NT2/D1 (cell line): ENCODE measurements around the gene CASK.

Experiments
- DNase-seq: peaks from one replicate; pipeline ENCODE4 v3.0.0-alpha.2; 2011; ENCODE audit warnings: low read depth, low spot score
- H3K27me3 ChIP-seq: 2 replicates; pipeline ENCODE4 v1.6.0; 2011; ENCODE audit warnings: mild to moderate bottlenecking; ENCODE audit not compliant: insufficient read length, insufficient read depth
- H3K36me3 ChIP-seq: 2 replicates; pipeline ENCODE4 v1.6.1; 2011; ENCODE audit warnings: mild to moderate bottlenecking, low read length, mixed read lengths; ENCODE audit not compliant: insufficient read depth, insufficient read length
- H3K4me1 ChIP-seq: 2 replicates; pipeline ENCODE4 v1.5.1; 2011; ENCODE audit not compliant: insufficient read depth, insufficient read length
- H3K4me3 ChIP-seq: 2 replicates; pipeline ENCODE4 v1.5.1; 2011; ENCODE audit warnings: low read depth; ENCODE audit not compliant: insufficient read length
- H3K9ac ChIP-seq: 2 replicates; pipeline ENCODE4 v1.6.0; 2011; ENCODE audit warnings: low read depth; ENCODE audit not compliant: insufficient read length
- H3K9me3 ChIP-seq: 2 replicates; pipeline ENCODE4 v1.5.1; 2011; ENCODE audit warnings: mild to moderate bottlenecking, low read length; ENCODE audit not compliant: insufficient read depth
- SUZ12 ChIP-seq: IDR thresholded peaks from 2 replicates; pipeline ENCODE4 v1.6.1; 2011; ENCODE audit not compliant: insufficient read length, insufficient read depth; ENCODE audit errors: extremely low read depth
- YY1 ChIP-seq: IDR thresholded peaks from 2 replicates; pipeline ENCODE4 v1.6.1; 2011; ENCODE audit not compliant: insufficient read length, insufficient read depth
- ZNF274 ChIP-seq: IDR thresholded peaks from 2 replicates; pipeline ENCODE4 v1.6.1; 2011; ENCODE audit warnings: mild to moderate bottlenecking, low read depth, low read length

The CASK gene

DNA sequence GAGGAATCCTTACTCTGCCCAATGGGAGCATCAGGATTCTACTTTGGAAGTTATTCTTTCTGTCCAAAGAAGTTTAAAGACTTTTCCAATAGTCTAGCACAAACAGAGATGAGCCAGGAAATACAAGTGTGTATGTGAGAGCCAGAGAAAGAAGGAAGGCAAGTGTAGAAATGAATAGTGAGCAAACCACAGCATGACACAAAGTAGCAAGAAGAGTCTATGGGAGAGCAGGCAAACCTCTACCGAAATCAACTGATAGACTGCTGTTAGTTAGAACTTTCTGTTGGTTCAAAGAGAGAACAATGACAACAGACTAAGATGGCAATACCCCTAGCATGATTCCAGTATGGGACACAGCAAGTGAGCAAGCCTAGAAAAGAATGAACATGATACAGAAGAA is 250.7 kb downstream of the CASK start:
- no peaks in the 10 kb centered on the region for H3K36me3 ChIP-seq

DNA sequence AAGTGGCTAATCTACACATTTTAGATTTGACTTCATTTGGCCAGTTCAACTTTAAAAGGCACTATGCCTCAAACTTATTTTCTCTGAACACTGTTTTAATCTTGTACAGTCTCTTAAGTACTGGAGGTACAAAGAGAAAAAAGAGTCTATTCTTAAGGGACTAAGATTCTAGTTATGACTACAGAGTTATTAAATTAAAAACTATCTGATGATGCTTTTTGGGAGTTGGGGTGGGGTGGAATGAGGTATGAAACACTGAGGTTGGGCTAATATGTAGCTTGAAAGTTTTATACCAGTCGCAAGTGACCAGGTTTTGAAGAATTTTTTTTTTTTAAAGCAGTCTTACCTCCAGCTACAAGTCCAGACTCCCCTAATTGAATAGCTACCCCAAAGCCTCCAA is 252.3 kb downstream of the CASK start:
- Histone ChIP-seq H3K36me3 (no peaks in the 10 kb centered on the region), H3K9ac (no peak overlapping the region), H3K9me3 (no peaks in the 10 kb centered on the region), H3K4me1 (no peaks in the 10 kb centered on the region), H3K27me3 (no peaks in the 10 kb centered on the region), H3K4me3 (no peak overlapping the region)
- no peak for DNase-seq
- TF ChIP-seq SUZ12 = no peak
- TF ChIP-seq ZNF274 = no peak
- no peak for TF ChIP-seq YY1

More for the DNA sequence above, 250.7 kb downstream of the CASK start:
- no peak overlapping the region for H3K4me3 ChIP-seq
- TF ChIP-seq YY1 (no peak), ZNF274 (no peak), SUZ12 (no peak)
- H3K9me3 ChIP-seq = no peaks in the 10 kb centered on the region
- H3K27me3 ChIP-seq = no peaks in the 10 kb centered on the region
- DNase-seq = no peak
- no peaks in the 10 kb centered on the region for H3K4me1 ChIP-seq
- no peak overlapping the region for H3K9ac ChIP-seq

DNA sequence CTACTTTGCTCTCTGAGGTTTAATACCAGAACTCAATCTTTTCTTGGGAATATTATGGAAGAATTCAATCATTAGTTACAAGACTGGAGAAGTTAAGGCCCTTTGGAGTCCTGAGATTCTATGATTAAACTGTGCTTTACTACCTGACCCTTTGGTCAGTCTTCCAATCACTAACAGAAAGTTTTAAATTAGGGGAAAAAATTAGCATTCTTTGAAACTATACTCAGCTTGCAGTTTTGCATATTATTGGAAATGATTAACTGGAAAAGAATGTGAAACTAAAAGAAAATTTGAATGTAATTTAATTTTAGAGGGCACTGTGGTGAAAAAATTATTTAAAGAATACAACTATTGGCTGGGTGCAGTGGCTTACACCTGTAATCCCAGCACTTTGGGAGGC is 253.2 kb downstream of the CASK start:
- peaks cover under 1% of the 10 kb centered on the region for H3K36me3 ChIP-seq
- TF ChIP-seq ZNF274 = no peak
- TF ChIP-seq YY1 = no peak
- TF ChIP-seq SUZ12 = no peak
- H3K9me3 ChIP-seq = no peaks in the 10 kb centered on the region
- DNase-seq = no peak
- H3K9ac ChIP-seq = no peak overlapping the region
- H3K4me1 ChIP-seq = no peaks in the 10 kb centered on the region
- no peaks in the 10 kb centered on the region for H3K27me3 ChIP-seq
- no peak overlapping the region for H3K4me3 ChIP-seq

DNA sequence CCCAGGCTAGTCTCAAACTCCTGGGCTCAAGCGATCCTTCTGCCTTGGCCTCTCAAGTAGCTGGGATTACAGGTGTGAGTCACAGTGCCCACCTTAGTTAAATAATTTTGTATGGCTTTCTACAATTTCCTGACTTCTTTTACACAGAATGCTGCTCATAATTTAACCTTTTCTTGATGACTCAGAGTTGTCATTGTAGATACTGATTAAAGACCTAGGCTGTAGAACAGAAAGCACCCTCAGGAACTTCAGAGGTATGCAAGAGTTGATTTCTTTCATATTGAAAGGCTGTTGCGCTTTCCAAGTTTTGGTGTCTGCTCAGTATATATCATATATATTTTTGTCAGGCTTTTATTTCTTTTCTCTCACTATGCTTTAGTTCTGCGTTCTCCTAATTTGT is 255.7 kb downstream of the CASK start:
- H3K27me3 ChIP-seq = no peaks in the 10 kb centered on the region
- no peak overlapping the region for H3K9ac ChIP-seq

DNA sequence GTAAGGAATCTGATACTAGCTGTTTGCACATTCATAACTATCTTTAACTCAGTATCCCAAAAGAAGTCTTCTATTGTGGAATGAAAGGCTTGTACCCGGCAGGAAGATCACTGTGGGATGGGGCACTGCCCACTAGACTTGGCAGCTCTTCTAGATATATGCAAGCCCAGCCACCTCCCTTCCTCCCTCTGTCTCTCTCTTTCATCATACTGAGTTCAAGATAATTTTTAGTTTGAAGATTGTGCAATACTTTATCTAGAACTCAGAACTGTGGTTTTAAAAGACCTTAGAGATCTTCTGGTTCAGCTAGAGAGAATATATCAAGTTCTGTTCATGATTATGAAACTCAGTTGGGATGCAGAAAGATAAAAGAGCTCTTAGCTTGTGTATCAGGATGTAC is 257.1 kb downstream of the CASK start:
- Histone ChIP-seq H3K36me3 (peaks cover 12% of the 10 kb centered on the region), H3K4me1 (no peaks in the 10 kb centered on the region), H3K27me3 (no peaks in the 10 kb centered on the region), H3K9me3 (no peaks in the 10 kb centered on the region), H3K9ac (no peak overlapping the region), H3K4me3 (no peak overlapping the region)
- DNase-seq = no peak
- no peak for TF ChIP-seq SUZ12

More for the DNA sequence above, 255.7 kb downstream of the CASK start:
- no peak overlapping the region for H3K4me3 ChIP-seq
- DNase-seq = no peak
- TF ChIP-seq SUZ12 (no peak), YY1 (no peak)
- no peaks in the 10 kb centered on the region for H3K4me1 ChIP-seq
- H3K36me3 ChIP-seq = peaks cover 9% of the 10 kb centered on the region
- no peaks in the 10 kb centered on the region for H3K9me3 ChIP-seq

DNA sequence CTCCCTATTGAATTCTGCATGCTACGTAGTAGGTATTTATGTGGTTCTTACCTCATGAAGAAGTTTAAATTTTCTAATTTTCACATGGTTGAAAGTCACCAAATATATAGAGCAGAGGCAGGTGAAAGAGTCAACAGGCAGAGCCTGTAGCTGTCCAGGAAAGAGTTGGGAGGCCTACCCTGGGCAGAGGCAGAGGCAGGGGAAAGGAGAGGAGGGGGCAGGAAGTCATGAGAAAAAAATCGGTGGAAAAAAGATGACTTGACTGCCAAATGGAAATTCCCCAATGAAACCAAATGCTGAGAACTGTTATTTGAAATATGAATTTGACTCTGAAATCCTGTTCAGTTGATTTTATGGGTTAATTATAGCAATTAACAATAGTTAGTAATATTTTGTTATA is 257.7 kb downstream of the CASK start:
- no peaks in the 10 kb centered on the region for H3K4me1 ChIP-seq

DNA sequence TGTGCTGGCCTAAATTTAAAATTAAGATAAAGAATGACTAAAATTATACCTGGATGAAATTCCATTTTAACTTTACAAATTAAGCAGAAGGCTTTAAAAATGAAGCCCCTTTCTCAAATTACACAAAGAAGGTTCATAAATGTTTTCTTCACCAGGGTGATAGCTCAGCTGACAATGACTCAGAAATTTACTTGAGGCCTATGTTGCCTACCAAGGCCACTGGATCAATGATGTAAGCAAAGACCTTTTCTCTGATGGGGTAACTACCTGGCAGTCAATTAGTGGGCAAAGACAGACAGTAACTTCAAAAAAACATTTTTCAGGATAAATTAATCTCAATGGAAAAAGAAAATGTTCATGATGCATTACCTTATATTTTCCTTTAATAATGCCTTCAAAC is 258.4 kb downstream of the CASK start:
- no peak overlapping the region for H3K9ac ChIP-seq
- H3K4me3 ChIP-seq = no peak overlapping the region
- H3K27me3 ChIP-seq = no peaks in the 10 kb centered on the region
- DNase-seq = no peak
- peaks cover 18% of the 10 kb centered on the region for H3K36me3 ChIP-seq
- TF ChIP-seq SUZ12 (no peak), ZNF274 (no peak), YY1 (no peak)
- H3K4me1 ChIP-seq = no peaks in the 10 kb centered on the region
- H3K9me3 ChIP-seq = no peaks in the 10 kb centered on the region

More for the DNA sequence above, 257.7 kb downstream of the CASK start:
- no peak for DNase-seq
- Histone ChIP-seq H3K27me3 (no peaks in the 10 kb centered on the region), H3K36me3 (peaks cover 13% of the 10 kb centered on the region), H3K9me3 (no peaks in the 10 kb centered on the region), H3K4me3 (no peak overlapping the region), H3K9ac (no peak overlapping the region)
- no peak for TF ChIP-seq SUZ12
- TF ChIP-seq YY1 = no peak
- no peak for TF ChIP-seq ZNF274

DNA sequence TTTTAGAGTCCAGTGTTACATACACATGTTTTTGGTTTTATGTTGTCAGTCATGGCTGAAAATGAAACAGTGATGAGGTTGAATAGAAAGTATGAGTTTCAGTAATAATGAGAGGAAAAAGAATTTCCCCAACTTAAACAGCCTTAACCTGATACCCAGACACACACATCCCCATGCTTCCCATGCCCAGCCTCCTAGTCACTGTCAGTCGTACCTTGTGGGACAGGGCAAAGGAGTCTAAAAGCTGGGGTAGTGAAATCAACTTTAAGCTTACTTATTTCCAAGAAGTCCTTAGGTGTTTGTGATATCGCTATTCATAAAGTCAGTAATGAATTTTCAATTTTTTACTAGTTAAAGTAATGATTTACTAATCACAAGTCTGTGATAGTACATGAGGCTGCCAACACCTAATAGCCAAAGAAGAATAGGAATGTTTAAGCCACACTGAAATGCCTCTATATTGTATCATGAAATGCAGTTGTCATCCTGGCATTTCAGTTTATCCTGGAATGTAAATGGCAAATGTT is 258.9 kb downstream of the CASK start:
- peaks cover 23% of the 10 kb centered on the region for H3K36me3 ChIP-seq
- H3K27me3 ChIP-seq = no peaks in the 10 kb centered on the region
- H3K4me1 ChIP-seq = no peaks in the 10 kb centered on the region
- TF ChIP-seq SUZ12 (no peak), YY1 (no peak), ZNF274 (no peak)
- H3K9ac ChIP-seq = no peak overlapping the region
- no peak for DNase-seq
- H3K4me3 ChIP-seq = no peak overlapping the region
- H3K9me3 ChIP-seq = no peaks in the 10 kb centered on the region
